Neural progenitor cell (in vitro differentiated cells): ENCODE data around the gene SYCN. TPM values are rescaled to one million over a fixed set of nuclear protein-coding genes. Genes with fewer than 3 reads are reported as not detected.
A peak's percentile ranks its signal among the peaks of the same experiment; 100 is the strongest.

Experiments used
- DNase-seq: peaks from one replicate; pipeline ENCODE4 v3.0.0-alpha.2; 2016; ENCODE audit warnings: low spot score
- H2AFZ ChIP-seq: fragments of 200-600 bp; sonication (generic); replicated peaks from 2 replicates; pipeline ENCODE4 v1.6.1; 2016; ENCODE audit warnings: antibody characterized with exemption
- H3F3A ChIP-seq: fragments of 200-600 bp; sonication (generic); 2 replicates; pipeline ENCODE4 v1.6.1; 2016; ENCODE audit warnings: antibody characterized with exemption, low read depth
- H3K27ac ChIP-seq: fragments of 200-600 bp; sonication (generic); 2 replicates; pipeline ENCODE4 v1.5.1; 2016; ENCODE audit warnings: mild to moderate bottlenecking
- H3K27me3 ChIP-seq: fragments of 200-600 bp; sonication (generic); 2 replicates; pipeline ENCODE4 v1.6.1; 2016; ENCODE audit warnings: mild to moderate bottlenecking, moderate library complexity
- H3K36me3 ChIP-seq: fragments of 200-600 bp; sonication (generic); 2 replicates; pipeline ENCODE4 v1.5.1; 2016
- H3K4me1 ChIP-seq: fragments of 200-600 bp; sonication (generic); 2 replicates; pipeline ENCODE4 v1.6.1; 2016; ENCODE audit warnings: mixed run types
- H3K4me2 ChIP-seq: fragments of 200-600 bp; sonication (generic); 2 replicates; pipeline ENCODE4 v1.6.1; 2016
- H3K4me3 ChIP-seq: fragments of 200-600 bp; sonication (generic); 2 replicates; pipeline ENCODE4 v1.5.1; 2016
- H3K79me2 ChIP-seq: fragments of 200-600 bp; sonication (generic); 2 replicates; pipeline ENCODE4 v1.6.1; 2016; ENCODE audit warnings: low read depth
- H3K9ac ChIP-seq: fragments of 200-600 bp; sonication (generic); 2 replicates; pipeline ENCODE4 v1.6.1; 2016
- H3K9me3 ChIP-seq: fragments of 200-600 bp; sonication (generic); 2 replicates; pipeline ENCODE4 v1.5.1; 2016; ENCODE audit warnings: low read depth
- H4K20me1 ChIP-seq: fragments of 200-600 bp; sonication (generic); 2 replicates; pipeline ENCODE4 v1.6.1; 2016; ENCODE audit warnings: low read depth
- H3K27ac Mint-ChIP-seq: 3 replicates; pipeline ENCODE4 v1.8.0; 2021; ENCODE audit warnings: mixed read lengths
- H3K27me3 Mint-ChIP-seq: 2 replicates; pipeline ENCODE4 v1.8.0; 2022; ENCODE audit warnings: low read depth, mild to moderate bottlenecking, inconsistent platforms, moderate library complexity, mixed read lengths; ENCODE audit not compliant: insufficient read depth
- H3K36me3 Mint-ChIP-seq: 3 replicates; pipeline ENCODE4 v1.8.0; 2021; ENCODE audit warnings: mixed read lengths
- H3K4me1 Mint-ChIP-seq: 3 replicates; pipeline ENCODE4 v1.8.0; 2021; ENCODE audit warnings: mixed read lengths
- H3K4me3 Mint-ChIP-seq: 3 replicates; pipeline ENCODE4 v1.8.0; 2021; ENCODE audit warnings: mild to moderate bottlenecking, moderate library complexity, mixed read lengths
- H3K9me3 Mint-ChIP-seq: 3 replicates; pipeline ENCODE4 v1.8.0; 2020; ENCODE audit warnings: mixed read lengths
- EZH2 ChIP-seq: fragments of 200-600 bp; sonication (generic); IDR thresholded peaks from 2 replicates; pipeline ENCODE4 v1.6.1; 2017; ENCODE audit warnings: antibody characterized with exemption, mild to moderate bottlenecking, moderate library complexity
- EZH2phosphoT487 ChIP-seq: fragments of 200-600 bp; sonication (generic); IDR thresholded peaks from 2 replicates; pipeline ENCODE4 v1.6.1; 2017; ENCODE audit warnings: antibody characterized with exemption
- total RNA-seq: library from RNA; depleted of rRNA; stranded (reverse); fragments of >200 nt; gene quantifications from 2 replicates; pipeline ENCODE4 v1.2.3, GENCODE V29; 2015; ENCODE audit warnings: low replicate concordance
- TF ChIP-seq, protein P1 (sequence below): fragments of 200-600 bp; sonication (generic); IDR thresholded peaks from 2 replicates; pipeline ENCODE4 v1.5.1; 2017; ENCODE audit warnings: antibody characterized with exemption, mild to moderate bottlenecking

SYCN gene
- total RNA-seq, 1 donor from 2014 or later = not detected

DNA sequence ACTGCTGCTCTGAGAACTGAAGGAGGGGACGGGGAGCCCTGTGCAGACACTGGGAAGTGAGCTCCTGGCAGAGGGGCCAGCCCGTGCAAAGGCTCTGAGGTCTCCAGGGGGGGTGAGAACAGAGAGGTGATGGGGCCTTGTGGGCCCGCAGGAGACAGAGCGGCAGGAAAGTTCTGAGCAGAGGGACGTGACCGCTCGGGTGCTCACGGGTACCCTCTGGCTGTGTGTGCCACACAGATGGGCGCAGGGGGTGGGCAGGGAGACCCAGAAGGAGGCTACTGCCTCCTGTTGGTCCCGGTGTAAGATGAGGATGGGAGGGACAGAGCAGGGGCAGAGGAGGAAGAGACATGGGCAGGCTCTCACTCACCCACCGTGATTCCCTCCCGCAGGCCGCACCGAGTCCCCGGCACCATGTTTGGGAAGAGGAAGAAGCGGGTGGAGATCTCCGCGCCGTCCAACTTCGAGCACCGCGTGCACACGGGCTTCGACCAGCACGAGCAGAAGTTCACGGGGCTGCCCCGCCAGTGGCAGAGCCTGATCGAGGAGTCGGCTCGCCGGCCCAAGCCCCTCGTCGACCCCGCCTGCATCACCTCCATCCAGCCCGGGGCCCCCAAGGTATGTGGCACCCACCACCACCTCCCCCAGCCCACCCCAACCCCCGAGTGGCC, 34.8 kb downstream of the SYCN start:
- H3K27ac Mint-ChIP-seq = no peak overlapping the region
- H3K4me1 Mint-ChIP-seq = peaks cover 2% of the 10 kb centered on the region
- Histone ChIP-seq H3F3A (no peaks in the 10 kb centered on the region), H3K4me3 (no peak overlapping the region), H4K20me1 (peaks cover 37% of the 10 kb centered on the region), H3K36me3 (no peaks in the 10 kb centered on the region), H3K79me2 (peaks cover 17% of the 10 kb centered on the region), H3K4me1 (peaks cover 13% of the 10 kb centered on the region), H3K4me2 (no peak overlapping the region), H3K9ac (no peak overlapping the region), H3K27ac (no peak overlapping the region), H2AFZ (no peak overlapping the region), H3K27me3 (no peaks in the 10 kb centered on the region), H3K9me3 (no peaks in the 10 kb centered on the region)
- DNase-seq = no peak
- H3K36me3 Mint-ChIP-seq = peaks cover 2% of the 10 kb centered on the region
- H3K27me3 Mint-ChIP-seq = no peaks in the 10 kb centered on the region
- TF ChIP-seq, protein P1, sequence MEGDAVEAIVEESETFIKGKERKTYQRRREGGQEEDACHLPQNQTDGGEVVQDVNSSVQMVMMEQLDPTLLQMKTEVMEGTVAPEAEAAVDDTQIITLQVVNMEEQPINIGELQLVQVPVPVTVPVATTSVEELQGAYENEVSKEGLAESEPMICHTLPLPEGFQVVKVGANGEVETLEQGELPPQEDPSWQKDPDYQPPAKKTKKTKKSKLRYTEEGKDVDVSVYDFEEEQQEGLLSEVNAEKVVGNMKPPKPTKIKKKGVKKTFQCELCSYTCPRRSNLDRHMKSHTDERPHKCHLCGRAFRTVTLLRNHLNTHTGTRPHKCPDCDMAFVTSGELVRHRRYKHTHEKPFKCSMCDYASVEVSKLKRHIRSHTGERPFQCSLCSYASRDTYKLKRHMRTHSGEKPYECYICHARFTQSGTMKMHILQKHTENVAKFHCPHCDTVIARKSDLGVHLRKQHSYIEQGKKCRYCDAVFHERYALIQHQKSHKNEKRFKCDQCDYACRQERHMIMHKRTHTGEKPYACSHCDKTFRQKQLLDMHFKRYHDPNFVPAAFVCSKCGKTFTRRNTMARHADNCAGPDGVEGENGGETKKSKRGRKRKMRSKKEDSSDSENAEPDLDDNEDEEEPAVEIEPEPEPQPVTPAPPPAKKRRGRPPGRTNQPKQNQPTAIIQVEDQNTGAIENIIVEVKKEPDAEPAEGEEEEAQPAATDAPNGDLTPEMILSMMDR = no peak
- TF ChIP-seq EZH2 = no peak
- no peak for TF ChIP-seq EZH2phosphoT487
- no peak overlapping the region for H3K4me3 Mint-ChIP-seq
- no peaks in the 10 kb centered on the region for H3K9me3 Mint-ChIP-seq

DNA sequence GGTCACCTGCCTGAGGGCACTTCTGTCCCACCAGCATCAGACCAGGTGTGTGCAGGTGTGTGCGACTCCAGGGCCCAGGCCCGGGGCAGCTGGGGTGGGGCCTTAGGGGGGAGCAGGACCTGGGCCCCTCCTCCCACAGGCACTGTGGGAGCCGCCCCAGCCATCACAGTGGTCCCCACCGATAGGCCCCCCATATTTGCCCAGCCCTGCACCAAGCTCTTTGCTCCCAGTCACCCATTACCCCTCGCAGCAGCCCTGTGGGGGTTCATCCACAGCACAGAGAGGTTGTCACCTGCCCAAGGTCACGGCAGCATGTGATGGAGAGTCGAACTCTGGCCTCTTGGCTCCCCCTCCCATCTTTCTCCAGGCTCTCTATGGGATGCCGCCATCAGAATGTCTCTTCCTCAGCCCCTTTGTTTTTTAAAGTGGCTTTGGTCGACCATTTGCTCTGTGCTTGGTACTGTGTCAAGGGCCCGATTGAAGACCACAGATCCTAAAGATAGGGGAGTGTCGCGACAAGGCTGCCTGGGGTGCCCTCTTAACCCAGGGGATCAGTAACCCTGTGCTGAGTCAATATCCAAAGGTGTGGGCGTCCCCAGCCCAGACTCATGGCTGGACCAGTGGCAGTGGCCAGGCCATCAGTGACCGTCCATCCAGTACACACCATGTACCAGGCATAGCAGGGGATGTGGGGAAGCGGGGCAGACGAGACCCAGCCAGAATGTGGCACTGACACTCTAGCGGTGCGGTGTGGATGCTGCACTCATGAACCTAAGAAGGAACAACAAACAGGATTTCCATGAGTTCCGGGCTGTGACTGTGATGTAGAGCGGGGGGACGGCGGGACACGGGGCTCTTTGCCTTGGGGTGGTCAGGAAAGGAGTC, 35.6 kb downstream of the SYCN start:
- Mint-ChIP-seq H3K4me3 (no peak overlapping the region), H3K27me3 (no peaks in the 10 kb centered on the region), H3K9me3 (no peaks in the 10 kb centered on the region), H3K27ac (no peak overlapping the region), H3K4me1 (peaks cover 2% of the 10 kb centered on the region), H3K36me3 (peaks cover 2% of the 10 kb centered on the region)
- Histone ChIP-seq H2AFZ (no peak overlapping the region), H3K36me3 (no peaks in the 10 kb centered on the region), H3K27me3 (no peaks in the 10 kb centered on the region), H3K9me3 (no peaks in the 10 kb centered on the region), H3K27ac (no peak overlapping the region), H3K79me2 (peaks cover 17% of the 10 kb centered on the region), H3K4me2 (no peak overlapping the region), H3K9ac (no peak overlapping the region), H3K4me1 (peaks cover 13% of the 10 kb centered on the region), H3F3A (no peaks in the 10 kb centered on the region), H4K20me1 (peaks cover 44% of the 10 kb centered on the region), H3K4me3 (no peak overlapping the region)
- TF ChIP-seq EZH2 (no peak), EZH2phosphoT487 (no peak)
- TF ChIP-seq, protein P1 = no peak
- no peak for DNase-seq

DNA sequence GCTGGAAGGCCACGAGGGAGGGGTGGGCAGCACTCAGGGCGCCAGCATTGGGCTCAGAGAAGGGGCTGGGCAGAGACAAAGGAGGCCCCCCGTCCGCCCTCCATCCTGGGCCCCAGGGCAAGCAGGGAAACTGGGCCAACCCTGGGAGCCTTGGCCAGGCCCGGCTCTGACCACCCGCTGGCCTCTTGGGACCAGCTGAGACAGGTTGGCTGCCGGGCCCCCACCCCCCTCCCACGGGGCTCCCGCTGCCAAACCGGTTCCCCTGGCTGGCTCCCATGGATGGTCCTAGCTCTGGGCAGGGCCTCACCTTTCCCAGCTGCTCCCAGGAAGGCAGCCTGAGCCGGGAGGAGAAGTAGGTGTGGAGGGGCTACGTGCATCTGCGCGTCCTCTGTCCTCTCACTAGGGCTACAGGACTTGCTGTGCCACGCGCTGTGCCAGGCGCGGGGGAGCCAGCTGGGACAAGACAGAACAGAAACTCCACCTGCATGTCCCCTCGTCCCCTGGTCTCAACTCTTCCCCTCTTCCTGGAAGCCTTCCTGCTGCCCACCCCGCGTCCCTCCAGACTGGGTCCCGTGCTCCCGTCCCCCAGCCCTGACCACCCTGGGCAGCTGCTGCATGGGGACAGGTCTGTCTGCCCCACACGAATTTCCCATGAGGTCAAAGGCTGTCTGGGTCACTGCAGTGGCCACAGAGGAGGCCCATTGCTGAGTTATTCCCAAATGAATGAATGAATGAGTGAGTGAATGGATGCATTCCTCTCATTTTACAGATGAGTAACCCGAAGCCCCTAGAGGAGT, 36.4 kb downstream of the SYCN start:
- TF ChIP-seq, protein P1 = no peak
- no peak for TF ChIP-seq EZH2phosphoT487
- DNase-seq = no peak
- Mint-ChIP-seq H3K36me3 (peaks cover under 1% of the 10 kb centered on the region), H3K27ac (no peak overlapping the region), H3K4me3 (no peak overlapping the region), H3K27me3 (no peaks in the 10 kb centered on the region), H3K9me3 (no peaks in the 10 kb centered on the region), H3K4me1 (peaks cover 8% of the 10 kb centered on the region)
- no peak overlapping the region for H3K9ac ChIP-seq
- H2AFZ ChIP-seq = no peak overlapping the region
- H4K20me1 ChIP-seq = peaks cover 53% of the 10 kb centered on the region
- no peaks in the 10 kb centered on the region for H3K36me3 ChIP-seq
- no peaks in the 10 kb centered on the region for H3K9me3 ChIP-seq
- no peak overlapping the region for H3K4me3 ChIP-seq
- no peaks in the 10 kb centered on the region for H3K27me3 ChIP-seq
- H3F3A ChIP-seq = no peaks in the 10 kb centered on the region
- peaks cover 17% of the 10 kb centered on the region for H3K4me1 ChIP-seq
- H3K4me2 ChIP-seq = no peak overlapping the region
- H3K79me2 ChIP-seq = peaks cover 22% of the 10 kb centered on the region
- peak overlapping the region; percentile 11 for H3K27ac ChIP-seq
